CD4-positive, alpha-beta T cell treated with Interleukin-4 for 1 hour (primary cell): ENCODE data around the gene C12orf76.
"Not testable (repeated sequence)": the region's sequence is repeated elsewhere in the genome, so short reads cannot be mapped to it uniquely, and the experiment has no call there.

Experiments
- DNase-seq, 2 donors: peaks; one replicate each; pipeline ENCODE4 v3.0.0-alpha.2; 2020 to 2022

Gene C12orf76

DNA sequence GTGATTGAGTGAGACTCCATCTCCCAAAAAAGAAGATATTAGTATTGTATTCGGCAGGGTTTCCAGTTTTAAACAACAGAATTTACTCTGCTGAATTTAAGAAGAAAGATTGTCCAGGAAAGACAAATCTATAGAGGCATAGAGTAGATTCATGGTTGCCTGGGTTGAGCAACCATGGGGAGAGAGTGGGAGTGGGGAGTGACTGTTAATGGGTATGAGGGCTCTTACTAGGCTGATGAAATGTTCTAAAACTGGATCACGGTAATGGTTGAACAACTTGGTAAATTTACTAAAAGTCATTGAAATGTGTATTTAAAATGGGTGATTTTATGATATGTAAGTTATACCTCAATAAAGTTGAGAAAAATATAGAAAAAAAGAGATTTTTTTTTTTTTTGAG, 13.9 kb upstream of the C12orf76 start:
- no peak for DNase-seq

DNA sequence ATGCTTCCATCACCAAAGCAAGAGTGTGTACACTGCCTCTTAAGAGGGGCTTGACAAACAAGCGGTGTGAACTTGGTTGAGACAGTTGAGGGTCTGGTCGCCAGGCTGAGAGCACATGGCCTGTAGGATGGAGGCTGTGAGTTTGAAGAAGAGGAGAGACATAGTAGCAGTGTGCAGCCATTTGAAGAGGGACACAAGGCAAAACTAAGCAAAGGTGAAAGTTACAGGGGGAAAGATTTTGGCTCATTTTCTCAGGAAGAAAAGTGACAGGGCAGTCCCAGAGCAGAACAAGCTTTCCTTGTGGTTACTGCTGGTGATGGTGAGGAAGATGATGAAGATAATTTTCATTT, 11.3 kb upstream of the C12orf76 start:
- no peak for DNase-seq

DNA sequence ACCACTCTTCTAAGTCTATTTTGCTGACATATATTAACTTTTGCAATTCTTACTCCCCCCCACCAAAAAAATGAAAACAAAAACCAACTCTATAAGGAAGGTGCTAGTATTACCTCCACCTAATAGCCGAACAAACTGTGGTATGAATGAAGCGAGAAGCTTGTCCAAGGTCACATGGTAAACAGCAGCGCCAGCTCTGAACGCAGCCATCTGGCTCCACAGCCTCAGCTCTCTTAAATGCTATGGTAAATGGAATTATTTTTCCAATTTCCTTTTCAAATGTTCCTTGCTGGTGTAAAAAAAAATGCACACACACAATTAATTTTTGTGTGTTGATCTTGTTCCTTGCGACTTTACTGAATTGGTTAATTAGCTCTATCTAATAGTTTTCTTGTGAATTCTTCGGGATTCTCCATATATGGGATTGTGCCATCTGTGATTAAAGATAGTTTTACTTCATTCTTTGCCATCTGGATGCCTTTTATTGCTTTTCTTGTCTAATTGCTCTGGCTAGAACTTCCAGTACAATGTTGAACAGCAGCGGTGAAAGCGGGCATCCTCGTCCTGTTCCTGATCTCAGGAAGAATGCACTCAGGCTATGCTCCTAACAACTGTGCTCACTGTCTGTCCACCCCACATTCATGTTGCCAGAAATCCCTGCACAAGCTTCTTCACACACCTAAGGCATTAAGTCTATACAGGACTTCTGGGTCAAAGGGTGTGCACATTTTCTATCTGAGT, 10.7 kb upstream of the C12orf76 start:
- no peak for DNase-seq

DNA sequence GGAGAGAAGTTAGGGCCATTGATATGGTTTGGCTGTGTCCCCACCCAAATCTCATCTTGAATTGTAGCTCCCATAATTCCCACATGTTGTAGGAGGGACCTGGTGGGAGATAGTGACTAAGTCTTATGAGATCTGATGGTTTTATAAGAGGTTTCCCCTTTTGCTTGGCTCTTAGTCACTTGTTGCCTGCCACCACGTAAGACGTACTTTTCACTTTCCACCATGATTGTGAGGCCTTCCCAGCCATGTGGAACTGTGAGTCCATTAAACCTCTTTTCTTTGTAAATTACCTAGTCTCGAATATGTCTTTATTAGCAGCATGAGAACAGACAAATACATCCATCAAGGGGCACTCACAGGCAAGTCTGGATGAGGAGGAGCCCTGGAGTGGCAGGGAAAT, 8.3 kb upstream of the C12orf76 start:
- not testable (repeated sequence) for DNase-seq

DNA sequence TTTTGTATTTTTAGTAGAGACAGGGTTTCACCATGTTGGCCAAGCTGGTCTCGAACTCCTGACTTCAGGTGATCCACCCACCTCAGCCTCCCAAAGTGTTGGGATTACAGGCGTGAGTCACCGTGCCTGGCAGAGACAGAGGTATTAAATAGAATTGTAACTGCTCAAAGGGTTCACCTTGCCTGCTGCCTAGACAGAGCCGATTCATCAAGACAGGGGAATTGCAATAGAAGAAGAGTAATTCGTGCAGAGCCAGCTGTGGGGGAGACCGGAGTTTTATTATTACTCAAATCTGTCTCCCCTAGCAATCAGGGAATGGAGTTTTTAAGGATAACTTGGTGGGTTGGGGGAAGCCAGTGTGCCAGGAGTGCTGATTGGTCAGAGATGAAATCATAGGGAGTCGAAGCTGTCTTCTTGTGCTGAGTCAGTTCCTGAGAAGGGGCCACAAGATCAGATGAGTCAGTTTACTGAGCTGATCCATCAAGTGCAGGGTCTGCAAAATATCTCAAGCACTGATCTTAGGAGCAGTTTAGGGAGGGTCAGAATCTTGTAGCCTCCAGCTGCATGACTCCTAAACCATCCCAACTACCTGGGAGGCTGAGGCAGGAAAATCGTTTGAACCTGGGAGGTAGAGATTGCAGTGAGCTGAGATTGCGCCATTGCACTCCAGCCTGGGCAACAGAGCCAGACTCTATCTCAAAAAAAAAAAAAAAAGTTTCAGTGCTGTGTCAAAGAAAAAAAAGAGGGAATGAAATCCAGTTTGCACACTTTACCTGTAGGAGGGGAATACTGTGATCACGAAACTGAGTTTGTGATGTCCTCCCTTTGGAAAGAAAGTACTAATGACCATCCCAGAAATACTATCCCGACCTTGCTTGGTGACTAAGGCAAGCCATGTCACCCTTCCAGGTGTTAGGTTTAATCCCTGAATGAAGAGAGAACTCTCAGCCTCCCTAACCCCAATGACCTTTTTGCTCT, 7.3 kb upstream of the C12orf76 start:
- DNase-seq, result peak in 1 of 2 donors; percentile 46

DNA sequence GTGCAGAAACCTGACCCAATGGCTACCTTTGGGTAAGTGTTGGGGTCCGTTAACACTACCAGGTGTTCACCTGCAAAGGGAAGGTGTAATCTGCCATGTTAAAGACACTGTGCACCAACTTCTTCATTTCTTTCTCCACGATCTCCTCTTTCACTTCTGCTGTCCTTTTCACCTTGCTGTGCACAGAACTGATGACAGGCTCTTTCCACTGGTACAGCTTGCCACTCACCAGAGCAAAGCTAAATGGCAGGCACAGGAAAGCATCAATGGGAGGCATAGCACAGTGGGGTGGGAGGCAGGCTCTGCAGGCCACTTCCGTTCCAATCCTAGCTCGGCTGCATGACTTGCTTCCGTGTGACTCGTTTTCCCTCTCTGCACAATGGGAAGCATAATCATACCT, 2.6 kb upstream of the C12orf76 start:
- no peak for DNase-seq

DNA sequence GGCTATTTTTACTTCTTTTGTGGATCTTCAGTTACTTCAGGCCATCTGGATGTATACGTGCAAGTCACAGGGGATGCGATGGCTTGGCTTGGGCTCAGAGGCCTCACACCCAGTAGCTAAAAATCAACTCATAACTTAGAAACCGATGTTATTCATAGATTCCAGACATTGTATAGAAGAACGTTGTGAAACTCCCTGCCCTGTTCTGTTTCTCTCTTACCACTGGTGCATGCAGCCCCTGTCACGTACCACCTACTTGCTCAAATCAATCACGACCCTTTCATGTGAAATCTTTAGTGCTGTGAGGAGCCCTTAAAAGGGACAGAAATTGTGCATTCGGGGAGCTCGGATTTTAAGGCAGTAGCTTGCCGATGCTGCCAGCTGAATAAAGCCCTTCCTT, 1.3 kb upstream of the C12orf76 start:
- not testable (repeated sequence) for DNase-seq

DNA sequence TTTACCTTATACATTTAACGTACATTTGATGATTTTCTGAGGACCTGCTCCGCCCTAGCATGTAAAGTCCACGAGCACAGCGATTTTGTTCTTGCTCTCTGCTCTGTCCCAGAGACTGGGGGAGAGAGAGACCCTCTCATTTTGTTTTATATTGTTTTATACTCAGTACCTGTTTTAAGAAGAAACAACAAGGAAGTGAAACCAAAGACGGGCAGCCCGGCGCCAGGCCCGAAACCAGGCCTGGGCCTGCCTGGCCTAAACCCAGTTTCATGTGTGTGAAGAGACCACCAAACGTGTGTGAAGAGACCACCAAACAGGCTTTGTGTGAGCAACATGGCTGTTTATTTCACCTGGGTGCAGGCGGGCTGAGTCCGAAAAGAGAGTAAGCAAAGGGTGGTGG, 712 bp upstream of the C12orf76 start:
- peak in 1 of 2 donors; percentile 67 for DNase-seq

DNA sequence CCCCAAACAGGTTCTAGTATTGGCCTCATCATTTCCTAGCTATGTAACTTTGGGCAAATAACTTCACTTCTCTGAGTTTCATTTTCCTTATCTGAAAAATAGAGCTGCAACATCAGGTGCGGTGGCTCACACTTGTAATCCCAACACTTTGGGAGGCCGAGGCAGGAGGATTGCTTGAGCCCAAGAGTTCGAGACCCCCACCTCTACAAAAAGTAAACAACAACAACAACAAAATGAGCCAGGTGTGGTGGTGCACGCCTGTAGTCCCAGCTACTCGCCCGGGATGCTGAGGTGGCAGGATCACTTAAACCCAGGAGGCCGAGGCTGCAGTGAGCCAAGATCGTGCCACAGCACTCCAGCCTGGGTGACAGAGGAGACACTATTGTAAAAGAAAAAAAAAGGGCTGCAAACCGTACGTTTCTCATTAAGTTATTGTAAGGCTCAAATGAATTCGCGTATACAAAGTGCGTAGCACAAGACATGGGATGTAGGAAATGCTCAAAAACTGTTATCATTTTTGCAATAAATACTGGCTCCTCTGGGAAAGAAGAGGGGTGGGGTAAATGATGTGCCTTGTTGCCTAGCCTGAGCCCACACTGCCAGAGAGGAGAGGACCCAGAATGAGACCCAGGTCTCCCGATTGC, 903 bp downstream of the C12orf76 start:
- DNase-seq, result no peak

DNA sequence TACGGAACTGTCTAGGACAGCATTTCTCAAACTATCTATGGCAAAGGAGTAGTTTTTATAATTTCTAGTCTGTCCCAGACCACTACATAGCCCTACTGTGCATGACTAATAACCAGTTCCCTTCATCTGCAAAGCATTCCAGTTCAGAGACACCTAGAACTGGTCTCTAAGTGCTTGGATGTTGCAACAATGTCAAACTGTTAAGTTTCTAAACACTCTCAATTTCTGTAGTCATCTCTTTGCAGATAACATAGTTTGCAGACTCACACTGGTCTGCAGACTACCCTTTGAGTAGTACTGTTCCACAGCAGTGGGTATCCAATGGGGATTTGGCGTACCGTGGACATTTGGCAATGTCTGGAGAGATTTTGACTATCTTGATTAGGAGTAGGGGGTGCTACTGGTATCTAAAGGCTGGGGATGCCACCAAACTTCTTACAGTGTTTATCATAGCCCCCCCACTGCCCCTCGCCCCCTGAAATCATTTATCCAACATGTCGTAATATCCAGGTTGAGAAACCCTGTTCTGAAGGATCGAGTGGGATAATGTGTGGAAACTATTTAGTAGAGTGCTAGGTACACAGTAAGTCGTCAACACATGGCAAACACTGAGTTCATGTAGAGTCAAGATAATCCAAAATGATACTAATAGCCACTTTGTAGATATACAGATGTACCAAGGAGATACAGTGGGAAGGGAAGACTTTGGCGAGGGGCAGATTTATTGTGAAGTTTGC, 1.7 kb downstream of the C12orf76 start:
- no peak for DNase-seq

DNA sequence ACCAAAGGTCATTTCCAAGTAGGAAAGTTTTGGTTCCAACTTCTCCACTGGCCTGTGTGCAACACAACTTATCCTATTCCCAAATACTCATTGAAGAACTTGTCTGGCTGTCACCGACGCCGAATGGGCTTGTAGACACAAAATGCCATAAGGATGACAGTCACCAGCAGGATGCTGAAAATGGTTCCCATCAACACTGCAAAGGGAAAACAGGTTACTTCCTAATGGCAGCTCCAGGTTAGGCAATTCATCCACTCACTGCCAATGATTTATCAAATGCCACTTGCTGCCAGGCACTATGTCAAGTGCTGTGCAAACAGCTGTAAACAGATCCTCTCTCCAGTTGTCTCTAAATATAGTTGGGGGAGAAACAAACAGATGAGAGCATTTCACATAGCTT, 6.1 kb downstream of the C12orf76 start:
- no peak for DNase-seq

DNA sequence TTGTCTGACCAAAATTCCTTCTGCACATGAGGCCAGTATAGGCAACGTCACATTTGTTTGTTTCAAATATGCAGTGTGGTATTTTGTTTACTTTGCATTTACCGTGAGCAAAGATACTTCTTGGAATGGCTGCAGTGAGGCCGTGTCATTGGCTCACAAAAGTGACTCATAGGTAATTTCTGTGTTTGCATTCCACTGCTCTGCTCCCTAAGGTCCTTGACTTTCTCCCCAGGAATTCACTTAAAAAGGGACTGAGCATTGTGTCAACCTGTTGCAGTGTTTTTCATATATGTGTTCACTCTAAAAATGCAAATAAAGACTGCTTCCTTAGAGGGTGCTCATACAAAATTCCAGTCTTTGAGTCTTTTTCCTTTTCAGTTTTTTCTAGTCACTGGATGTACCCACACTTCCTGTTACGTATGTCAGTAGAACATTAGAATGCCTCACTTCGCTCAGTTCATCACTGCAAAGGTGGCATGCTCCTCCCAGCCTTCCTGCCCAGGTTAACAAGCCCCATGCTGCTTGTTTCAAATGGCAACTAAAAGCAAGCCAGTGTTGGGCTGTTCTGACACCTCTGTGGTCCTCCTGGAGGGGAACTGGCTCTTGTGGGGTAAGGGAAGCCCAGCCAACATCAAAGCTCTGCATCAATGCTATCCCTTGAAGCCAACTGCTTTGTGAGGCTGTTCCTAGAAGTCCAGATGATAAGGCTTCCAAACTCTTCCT, 9.1 kb downstream of the C12orf76 start:
- peak; percentile 25 to 50 for DNase-seq

DNA sequence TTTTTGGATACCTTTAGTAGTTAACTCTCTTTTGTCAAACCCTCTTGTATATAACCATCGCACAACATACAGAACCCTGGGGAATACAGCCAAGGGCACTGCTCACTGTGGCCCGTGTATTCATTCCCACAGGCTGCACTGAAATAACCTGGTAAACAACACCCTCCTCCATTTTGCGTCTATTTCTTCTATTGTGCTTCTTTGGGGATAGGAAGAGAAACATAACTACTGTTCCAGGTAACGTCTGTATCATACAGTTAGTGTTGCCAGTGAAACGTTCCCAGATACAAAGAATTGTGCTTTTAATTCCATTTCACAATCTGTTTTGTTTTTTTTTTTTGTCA, 9.6 kb downstream of the C12orf76 start:
- no peak for DNase-seq

DNA sequence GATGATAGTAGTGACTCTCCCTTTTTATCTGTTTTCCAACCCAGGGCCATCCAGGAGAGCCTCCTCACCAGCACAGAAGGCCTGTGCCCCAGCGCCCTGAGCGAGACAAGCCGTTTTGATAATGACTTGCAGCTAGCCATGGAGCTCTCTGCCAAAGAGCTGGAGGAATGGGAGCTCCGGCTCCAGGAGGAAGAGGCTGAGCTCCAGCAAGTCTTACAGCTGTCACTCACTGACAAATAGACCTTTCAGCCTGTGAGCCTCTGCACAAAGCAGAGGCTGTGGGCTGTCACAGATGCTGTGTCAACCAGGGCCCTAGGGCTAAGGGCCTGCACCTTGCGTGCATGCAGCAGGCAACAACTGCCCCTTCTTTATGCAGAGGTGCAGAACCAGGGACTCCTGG, 11.0 kb downstream of the C12orf76 start:
- DNase-seq, result no peak

DNA sequence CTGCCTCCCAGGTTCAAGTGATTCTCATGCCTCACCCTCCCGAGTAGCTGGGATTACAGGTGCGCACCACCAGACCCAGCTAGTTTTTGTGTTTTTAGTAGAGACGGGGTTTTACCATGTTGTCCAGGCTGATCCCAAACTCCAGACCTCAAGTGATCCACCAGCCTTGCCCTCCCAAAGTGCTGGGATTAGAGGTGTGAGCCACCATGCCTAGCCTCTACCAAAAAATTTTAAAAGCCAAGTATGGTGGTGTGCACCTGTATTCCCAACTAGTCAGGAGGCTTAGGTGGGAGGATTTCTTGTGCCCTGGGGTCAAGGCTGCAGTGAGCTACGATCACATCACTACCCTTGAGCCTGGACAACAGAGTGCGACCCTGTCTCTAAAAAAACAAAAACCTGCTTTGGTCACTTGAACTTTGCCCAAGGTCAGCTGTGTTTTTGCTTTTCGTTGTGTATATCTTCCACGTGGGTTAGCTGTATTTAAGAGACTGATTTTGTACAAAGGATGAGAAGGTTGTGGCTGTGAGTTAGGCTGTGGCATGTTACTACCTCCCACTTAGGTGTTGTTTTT, 12.7 kb downstream of the C12orf76 start:
- DNase-seq, result no peak

DNA sequence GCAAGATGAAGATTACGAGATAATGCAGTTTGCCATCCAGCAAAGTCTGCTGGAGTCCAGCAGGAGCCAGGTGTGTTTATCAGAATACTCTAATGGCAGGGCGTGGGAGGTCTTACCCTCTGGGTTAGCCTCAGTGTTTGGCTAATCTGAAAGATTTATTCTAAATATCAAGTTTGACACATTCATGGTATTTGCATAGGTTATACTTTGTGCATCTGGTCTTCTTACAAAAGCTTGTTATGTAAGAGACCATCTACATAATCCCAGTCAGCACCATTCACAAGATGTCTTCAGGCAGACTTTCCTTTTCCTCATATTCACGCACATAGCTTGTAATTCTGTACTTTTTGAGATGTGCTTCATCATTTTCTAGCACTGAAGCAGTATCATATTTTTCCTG, 14.4 kb downstream of the C12orf76 start:
- no peak for DNase-seq

DNA sequence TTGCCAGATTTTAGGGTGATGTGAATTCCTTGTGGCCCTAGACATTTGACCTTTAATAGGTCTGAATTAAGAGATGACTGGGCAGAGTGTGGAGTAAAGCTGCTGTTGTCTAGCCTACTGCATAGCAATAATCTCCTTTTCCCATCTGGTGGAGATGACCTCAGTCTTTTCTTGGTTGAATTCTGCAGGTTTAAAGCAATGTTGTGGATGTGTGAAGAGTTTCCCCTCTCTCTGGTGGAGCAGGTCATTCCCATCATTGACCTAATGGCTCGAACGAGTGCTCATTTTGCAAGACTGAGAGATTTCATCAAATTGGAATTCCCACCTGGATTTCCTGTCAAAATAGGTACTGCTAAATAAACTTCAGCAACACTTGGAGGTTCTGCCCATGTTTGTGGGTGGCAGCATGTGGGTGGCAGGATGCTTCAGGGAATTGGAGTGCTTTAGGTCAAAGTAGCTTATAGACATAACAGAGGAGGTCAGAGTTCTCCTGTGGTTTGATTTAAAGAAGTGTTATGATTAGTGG, 19.0 kb downstream of the C12orf76 start:
- DNase-seq, result no peak

DNA sequence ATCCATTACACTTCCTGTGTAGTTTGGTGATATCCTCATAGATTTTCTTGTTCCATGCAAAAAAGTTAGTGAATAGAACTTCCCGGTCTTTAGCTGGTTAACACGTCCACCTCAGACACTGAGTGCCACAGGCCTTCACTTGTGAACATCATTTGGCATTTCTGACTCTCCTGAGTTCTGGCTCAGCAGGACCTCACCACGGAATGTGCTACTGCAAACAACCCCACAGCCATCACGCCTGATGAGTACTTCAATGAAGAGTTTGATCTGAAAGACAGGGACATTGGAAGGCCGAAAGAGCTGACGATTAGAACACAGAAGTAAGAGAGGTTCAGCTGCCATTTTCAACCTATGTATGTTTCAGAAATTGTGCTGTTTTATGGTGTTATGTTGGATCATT, 20.0 kb downstream of the C12orf76 start:
- DNase-seq, result no peak

DNA sequence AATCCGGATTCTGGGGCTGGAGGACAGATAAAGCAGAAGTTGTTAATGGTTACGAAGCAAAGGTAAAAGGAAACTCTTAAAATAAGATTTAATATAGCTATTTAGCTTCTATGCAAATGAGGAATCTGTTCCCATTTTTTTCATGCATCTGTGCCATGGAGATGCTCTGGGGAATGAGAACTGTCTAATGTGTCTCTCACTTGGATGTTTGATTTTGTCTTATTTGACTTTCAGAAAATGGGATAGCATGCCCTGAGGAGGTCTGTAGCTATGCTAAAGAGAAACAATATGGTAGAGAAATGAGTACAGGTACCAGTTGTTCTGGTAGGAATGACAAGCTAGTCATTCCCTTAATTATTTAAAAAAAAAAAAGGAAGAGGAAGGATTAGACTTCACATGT, 24.3 kb downstream of the C12orf76 start:
- DNase-seq, result no peak

DNA sequence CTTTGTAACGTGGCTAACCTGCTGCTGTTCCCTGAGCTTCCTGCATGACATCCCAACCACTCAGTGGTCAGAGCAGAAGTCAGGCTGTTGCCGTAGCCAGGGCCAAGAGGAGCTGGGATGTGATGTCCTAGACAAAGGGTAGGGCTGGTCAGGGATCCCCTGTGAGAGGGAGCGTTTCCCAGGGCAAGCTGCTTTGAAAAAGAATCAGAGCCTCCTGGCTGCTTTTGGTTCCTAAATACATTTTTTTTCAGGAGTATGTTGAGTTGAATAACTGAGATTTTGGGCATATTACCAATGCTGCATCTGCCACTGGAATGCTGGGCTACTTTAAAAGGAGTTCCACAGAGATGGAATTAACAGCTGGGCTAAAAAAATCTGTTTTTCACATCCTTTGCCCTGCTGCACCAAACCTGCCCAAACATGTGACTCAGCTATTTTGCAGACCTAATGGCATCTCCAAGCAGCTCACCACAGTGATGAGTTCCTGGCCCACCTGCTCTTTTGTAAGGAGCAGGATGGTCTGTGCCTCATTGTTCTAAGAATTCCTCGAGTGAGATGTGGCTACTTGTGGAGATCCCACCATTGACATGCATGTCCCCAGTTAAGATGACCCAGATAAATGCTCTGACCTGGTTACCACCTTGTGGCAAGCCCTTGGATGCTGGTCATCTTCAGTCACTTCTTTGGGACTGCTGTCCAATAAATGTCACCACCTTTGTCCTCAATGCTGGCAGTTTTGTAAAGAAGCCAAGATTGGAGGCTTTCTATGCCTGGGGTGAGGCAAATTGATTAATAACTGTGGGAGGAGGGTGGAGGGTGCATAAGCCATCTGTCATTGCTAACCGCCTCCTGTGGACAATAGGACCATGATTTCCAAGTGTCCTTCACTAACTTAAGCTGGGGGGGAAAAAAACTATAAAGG, 25.0 kb downstream of the C12orf76 start:
- no peak for DNase-seq

DNA sequence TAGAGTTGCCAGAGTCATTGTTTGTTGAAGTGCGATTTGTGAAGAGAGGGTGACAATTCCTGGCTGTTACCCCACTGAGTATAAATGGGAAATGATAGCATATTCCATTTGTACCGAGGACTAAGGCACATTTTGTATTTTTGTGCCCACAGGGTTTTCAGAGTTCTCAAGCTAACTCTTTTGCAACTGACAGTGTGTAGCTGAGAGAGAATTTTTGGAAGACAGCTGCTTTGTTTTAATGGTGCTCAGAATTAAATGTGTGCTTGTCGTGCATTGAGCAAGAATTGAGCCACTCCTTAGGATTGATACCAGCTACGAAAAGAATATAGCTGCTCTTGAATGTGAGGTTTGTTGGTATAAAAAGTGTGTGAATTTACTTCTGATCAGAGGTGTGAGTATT, 27.4 kb downstream of the C12orf76 start:
- no peak for DNase-seq
